ENCODE measurements around the gene ACSF3. TPM values are rescaled to one million over a fixed set of nuclear protein-coding genes. Genes with fewer than 3 reads are reported as not detected.
"Not testable (repeated sequence)": the region's sequence is repeated elsewhere in the genome, so short reads cannot be mapped to it uniquely, and the experiment has no call there.

Gene ACSF3
- total RNA-seq, 2 donors from 2014 or later: 24.1 to 41.7 TPM

GRCh38 chr16:89064606-89065457 lies 28.8 kb upstream of the ACSF3 start:
- H3K27ac ChIP-seq: no peak overlapping the region
- H3K4me3 ChIP-seq: no peak overlapping the region
- H3K36me3 ChIP-seq: no peaks in the 10 kb centered on the region
- DNase-seq (ENCODE audit: low spot score): no peak
- H3K27me3 ChIP-seq (replicated peaks; ENCODE audit: insufficient read depth): no peaks in the 10 kb centered on the region
- no peak for TF ChIP-seq CTCF (IDR thresholded peaks at IDR 0.05)
- H3K9me3 ChIP-seq: no peaks in the 10 kb centered on the region
- no peak for ATAC-seq (ENCODE audit: insufficient number of reproducible peaks, low FRiP score, low read depth)
- H3K4me1 ChIP-seq (ENCODE audit: control insufficient read depth in 1 of 2, low read depth in 2 of 2): no peaks in the 10 kb centered on the region

GRCh38 chr16:89065458-89065822 lies 28.2 kb upstream of the ACSF3 start:
- Histone ChIP-seq H3K27ac (no peak overlapping the region), H3K4me3 (no peak overlapping the region), H3K27me3 (replicated peaks; ENCODE audit: insufficient read depth) (no peaks in the 10 kb centered on the region), H3K36me3 (no peaks in the 10 kb centered on the region), H3K4me1 (ENCODE audit: control insufficient read depth in 1 of 2, low read depth in 2 of 2) (no peaks in the 10 kb centered on the region), H3K9me3 (no peaks in the 10 kb centered on the region)
- ATAC-seq (ENCODE audit: insufficient number of reproducible peaks, low FRiP score, low read depth): no peak
- no peak for TF ChIP-seq CTCF (IDR thresholded peaks at IDR 0.05)
- DNase-seq (ENCODE audit: low spot score): no peak

- no peaks in the 10 kb centered on the region for H3K9me3 ChIP-seq
- no peaks in the 10 kb centered on the region for H3K36me3 ChIP-seq
- H3K27me3 ChIP-seq (replicated peaks; ENCODE audit: insufficient read depth): no peaks in the 10 kb centered on the region
- no peaks in the 10 kb centered on the region for H3K4me1 ChIP-seq (ENCODE audit: control insufficient read depth in 1 of 2, low read depth in 2 of 2)
- TF ChIP-seq CTCF (IDR thresholded peaks at IDR 0.05): no peak
- ATAC-seq (ENCODE audit: insufficient number of reproducible peaks, low FRiP score, low read depth) (no peak), DNase-seq (ENCODE audit: low spot score) (no peak)
- H3K4me3 ChIP-seq: no peak overlapping the region
- H3K27ac ChIP-seq: no peak overlapping the region
Observed at GRCh38 chr16:89066721-89067120, 26.9 kb upstream of the ACSF3 start.

- no peak for TF ChIP-seq CTCF (IDR thresholded peaks at IDR 0.05)
- ATAC-seq (ENCODE audit: insufficient number of reproducible peaks, low FRiP score, low read depth): no peak
- H3K4me1 ChIP-seq (ENCODE audit: control insufficient read depth in 1 of 2, low read depth in 2 of 2): no peaks in the 10 kb centered on the region
- no peak overlapping the region for H3K27ac ChIP-seq
- no peak for DNase-seq (ENCODE audit: low spot score)
- H3K27me3 ChIP-seq (replicated peaks; ENCODE audit: insufficient read depth): no peaks in the 10 kb centered on the region
- H3K36me3 ChIP-seq: no peaks in the 10 kb centered on the region
- no peak overlapping the region for H3K4me3 ChIP-seq
- H3K9me3 ChIP-seq: no peaks in the 10 kb centered on the region
Observed at GRCh38 chr16:89067677-89068443, 25.8 kb upstream of the ACSF3 start.

GRCh38 chr16:89068814-89069616 lies 24.6 kb upstream of the ACSF3 start:
- not testable (repeated sequence) for H3K27me3 ChIP-seq (replicated peaks; ENCODE audit: insufficient read depth); DNase-seq (ENCODE audit: low spot score); H3K27ac ChIP-seq; H3K9me3 ChIP-seq; H3K4me1 ChIP-seq (ENCODE audit: control insufficient read depth in 1 of 2, low read depth in 2 of 2); ATAC-seq (ENCODE audit: insufficient number of reproducible peaks, low FRiP score, low read depth); H3K36me3 ChIP-seq; H3K4me3 ChIP-seq

Data from thoracic aorta (tissue), 2 donors.